Activated T-cell treated with anti-CD3 and anti-CD28 coated beads, Interleukin-2, amount 50 U/mL, for 4 hours (primary cell): ENCODE measurements around the gene GJD2. TPM values are rescaled to one million over a fixed set of nuclear protein-coding genes. Genes with fewer than 3 reads are reported as not detected.

ENCODE experiments used
- ATAC-seq, 2 donors: fragments of 200-7000 bp; cut with Tn5 transposase; one replicate each; pipeline ENCODE4 v1.10.0; 2021
- DNase-seq: peaks from one replicate; pipeline ENCODE4 v3.0.0-alpha.2; 2020
- H3K27me3 Mint-ChIP-seq: one replicate; pipeline ENCODE4 v1.8.0; 2021; ENCODE audit warnings: low read depth, mixed read lengths
- H3K36me3 Mint-ChIP-seq: one replicate; pipeline ENCODE4 v1.8.0; 2022; ENCODE audit warnings: mixed read lengths; ENCODE audit not compliant: insufficient read depth
- H3K4me1 Mint-ChIP-seq: one replicate; pipeline ENCODE4 v1.8.0; 2021; ENCODE audit warnings: low read depth, mixed read lengths
- H3K4me3 Mint-ChIP-seq: one replicate; pipeline ENCODE4 v1.8.0; 2021; ENCODE audit warnings: mild to moderate bottlenecking, moderate library complexity, mixed read lengths
- H3K9me3 Mint-ChIP-seq: one replicate; pipeline ENCODE4 v1.8.0; 2021; ENCODE audit warnings: mixed read lengths
- total RNA-seq, 3 donors: library from RNA; stranded (reverse); gene quantifications; one replicate each; pipeline ENCODE4 v1.2.1, GENCODE V29; 2021

GJD2 gene
- not detected for total RNA-seq

GRCh38 chr15:34754674-34755418, at the start of gene GJD2:
GJD2 (minus strand) TSS chr15:34754998; CDS start chr15:34754488, 510 bp downstream.
- peaks cover 6% of the 10 kb centered on the region for H3K4me1 Mint-ChIP-seq
- peaks cover 65% of the 10 kb centered on the region for H3K27me3 Mint-ChIP-seq
- DNase-seq (no peak), ATAC-seq (peak; percentile 33 to 58)
- no peaks in the 10 kb centered on the region for H3K36me3 Mint-ChIP-seq
- H3K4me3 Mint-ChIP-seq, result peak within 1 kb of the TSS; percentile 44
- no peaks in the 10 kb centered on the region for H3K9me3 Mint-ChIP-seq

- no peaks in the 10 kb centered on the region for H3K4me1 Mint-ChIP-seq
- DNase-seq, result no peak
- no peak overlapping the region for H3K4me3 Mint-ChIP-seq
- no peaks in the 10 kb centered on the region for H3K36me3 Mint-ChIP-seq
- H3K27me3 Mint-ChIP-seq, result peaks cover 16% of the 10 kb centered on the region
- ATAC-seq, result peak; percentile 32 to 60
- H3K9me3 Mint-ChIP-seq, result peaks cover 5% of the 10 kb centered on the region
Observed at GRCh38 chr15:34804113-34804512, 49.3 kb upstream of the GJD2 start.

- Mint-ChIP-seq H3K27me3 (peaks cover 18% of the 10 kb centered on the region), H3K36me3 (no peaks in the 10 kb centered on the region), H3K4me1 (no peaks in the 10 kb centered on the region), H3K4me3 (no peak overlapping the region), H3K9me3 (peaks cover 5% of the 10 kb centered on the region)
- DNase-seq (no peak), ATAC-seq (no peak)
Observed at GRCh38 chr15:34802803-34803750, 48.3 kb upstream of the GJD2 start.

GRCh38 chr15:34802371-34802770, 47.6 kb upstream of the GJD2 start:
- H3K4me1 Mint-ChIP-seq, result no peaks in the 10 kb centered on the region
- DNase-seq (no peak), ATAC-seq (no peak)
- H3K36me3 Mint-ChIP-seq, result no peaks in the 10 kb centered on the region
- H3K27me3 Mint-ChIP-seq, result peaks cover 18% of the 10 kb centered on the region
- no peak overlapping the region for H3K4me3 Mint-ChIP-seq
- H3K9me3 Mint-ChIP-seq, result peaks cover 5% of the 10 kb centered on the region

GRCh38 chr15:34799149-34800101, 44.6 kb upstream of the GJD2 start:
- Mint-ChIP-seq H3K4me1 (peaks cover under 1% of the 10 kb centered on the region), H3K9me3 (no peaks in the 10 kb centered on the region), H3K4me3 (no peak overlapping the region), H3K27me3 (peaks cover 33% of the 10 kb centered on the region), H3K36me3 (no peaks in the 10 kb centered on the region)
- ATAC-seq, result no peak
- DNase-seq, result no peak

- peaks cover 55% of the 10 kb centered on the region for H3K27me3 Mint-ChIP-seq
- DNase-seq (no peak), ATAC-seq (no peak)
- H3K36me3 Mint-ChIP-seq, result no peaks in the 10 kb centered on the region
- H3K4me3 Mint-ChIP-seq, result no peak overlapping the region
- peaks cover 1% of the 10 kb centered on the region for H3K4me1 Mint-ChIP-seq
- H3K9me3 Mint-ChIP-seq, result no peaks in the 10 kb centered on the region
Observed at GRCh38 chr15:34796847-34797435, 42.1 kb upstream of the GJD2 start.

GRCh38 chr15:34795267-34796081, 40.7 kb upstream of the GJD2 start, which contains the start of gene ACTC1:
ACTC1 (minus strand) TSS chr15:34795549; CDS start chr15:34794808, 741 bp downstream.
- H3K36me3 Mint-ChIP-seq, result no peaks in the 10 kb centered on the region
- H3K9me3 Mint-ChIP-seq, result no peaks in the 10 kb centered on the region
- ATAC-seq (no peak), DNase-seq (no peak)
- no peak within 1 kb of the TSS for H3K4me3 Mint-ChIP-seq
- peaks cover 1% of the 10 kb centered on the region for H3K4me1 Mint-ChIP-seq
- peaks cover 52% of the 10 kb centered on the region for H3K27me3 Mint-ChIP-seq

GRCh38 chr15:34794590-34795206, 39.9 kb upstream of the GJD2 start:
- Mint-ChIP-seq H3K9me3 (no peaks in the 10 kb centered on the region), H3K27me3 (peaks cover 55% of the 10 kb centered on the region), H3K36me3 (no peaks in the 10 kb centered on the region), H3K4me1 (peaks cover 1% of the 10 kb centered on the region), H3K4me3 (no peak overlapping the region)
- ATAC-seq (no peak), DNase-seq (no peak)

- peaks cover 49% of the 10 kb centered on the region for H3K27me3 Mint-ChIP-seq
Observed at GRCh38 chr15:34793901-34794300, 39.1 kb upstream of the GJD2 start.

GRCh38 chr15:34793071-34793470, 38.3 kb upstream of the GJD2 start:
- peaks cover 1% of the 10 kb centered on the region for H3K4me1 Mint-ChIP-seq
- ATAC-seq (no peak), DNase-seq (no peak)
- no peak overlapping the region for H3K4me3 Mint-ChIP-seq
- peaks cover 49% of the 10 kb centered on the region for H3K27me3 Mint-ChIP-seq
- H3K36me3 Mint-ChIP-seq, result no peaks in the 10 kb centered on the region
- no peaks in the 10 kb centered on the region for H3K9me3 Mint-ChIP-seq

More at GRCh38 chr15:34793901-34794300, 39.1 kb upstream of the GJD2 start:
- H3K9me3 Mint-ChIP-seq, result no peaks in the 10 kb centered on the region
- ATAC-seq, result no peak
- H3K4me1 Mint-ChIP-seq, result peaks cover 1% of the 10 kb centered on the region
- no peak overlapping the region for H3K4me3 Mint-ChIP-seq
- H3K36me3 Mint-ChIP-seq, result no peaks in the 10 kb centered on the region
- DNase-seq, result no peak

- Mint-ChIP-seq H3K36me3 (no peaks in the 10 kb centered on the region), H3K4me3 (no peak overlapping the region), H3K9me3 (no peaks in the 10 kb centered on the region), H3K27me3 (peaks cover 44% of the 10 kb centered on the region), H3K4me1 (peaks cover 1% of the 10 kb centered on the region)
- no peak for ATAC-seq
- no peak for DNase-seq
Observed at GRCh38 chr15:34791701-34792100, 36.9 kb upstream of the GJD2 start.

- H3K4me1 Mint-ChIP-seq, result peaks cover 1% of the 10 kb centered on the region
- peaks cover 35% of the 10 kb centered on the region for H3K27me3 Mint-ChIP-seq
- no peak overlapping the region for H3K4me3 Mint-ChIP-seq
- no peak for ATAC-seq
- no peaks in the 10 kb centered on the region for H3K9me3 Mint-ChIP-seq
- H3K36me3 Mint-ChIP-seq, result no peaks in the 10 kb centered on the region
- DNase-seq, result no peak
Observed at GRCh38 chr15:34790121-34790520, 35.3 kb upstream of the GJD2 start.
